Measurements from ENCODE around the gene USF2.

USF2 gene

DNA sequence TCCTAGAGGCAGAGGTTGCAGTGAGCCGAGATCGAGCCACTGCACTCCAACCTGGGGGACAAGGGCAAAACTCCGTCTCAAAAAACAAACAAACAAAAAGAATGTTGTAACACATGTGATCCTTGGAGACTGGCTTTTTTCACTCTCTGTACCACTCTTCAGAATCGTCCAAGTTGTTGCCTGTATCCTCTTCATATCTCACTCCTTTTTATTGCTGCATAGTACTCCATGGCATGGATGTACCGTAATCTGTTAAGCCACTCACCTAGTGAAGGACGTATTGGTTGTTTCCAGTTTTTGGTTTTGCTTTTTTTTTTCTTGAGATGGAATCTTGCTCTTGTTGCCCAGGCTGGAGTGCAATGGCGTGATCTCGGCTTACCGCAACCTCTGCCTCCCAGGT, 53.3 kb downstream of the USF2 start:
- ATAC-seq = no peak

DNA sequence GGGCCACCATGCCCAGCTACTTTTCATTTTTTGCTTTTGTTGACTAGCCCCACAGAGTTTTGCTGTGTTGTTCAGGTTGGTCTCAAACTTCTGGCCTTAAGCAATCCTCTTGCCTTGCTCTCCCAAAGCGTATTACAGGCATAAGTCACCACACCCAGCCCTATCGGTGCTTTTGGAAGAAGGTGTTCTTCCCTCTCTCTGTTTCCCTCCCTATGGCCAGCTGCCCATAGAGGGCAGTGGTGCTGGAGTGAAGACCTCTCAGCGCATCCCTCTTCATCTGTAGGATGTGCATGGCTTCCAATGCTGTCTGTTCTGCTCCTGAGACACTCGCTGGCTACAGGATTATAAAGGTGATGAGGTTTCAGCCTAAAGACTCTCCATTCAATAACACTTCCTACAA, 58.9 kb downstream of the USF2 start:
- no peak for ATAC-seq

DNA sequence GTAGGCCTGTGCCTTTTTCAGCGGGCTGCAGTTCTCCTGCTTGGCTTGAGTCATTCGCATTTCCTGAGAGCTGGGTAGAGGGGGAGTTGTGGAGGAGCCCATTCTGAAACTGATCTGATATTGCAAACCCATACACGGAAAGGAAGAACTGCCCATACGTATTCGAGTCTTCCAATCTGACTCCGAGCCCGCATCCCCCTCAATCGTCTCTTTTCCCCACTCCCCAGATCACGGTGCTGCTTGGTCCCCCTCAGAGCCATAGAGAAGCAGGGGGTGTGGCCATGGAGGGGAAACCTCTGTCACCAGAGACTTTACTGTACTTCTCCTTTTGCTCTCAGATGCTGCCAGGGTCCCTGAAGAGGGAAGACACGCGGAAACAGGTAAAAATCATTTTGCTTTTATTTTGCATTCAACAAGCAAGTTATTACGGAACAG, 60.1 kb downstream of the USF2 start, which contains the start of gene CD22:
CD22 (plus strand) TSS at position 337 of the 435 bp plus-strand sequence. CDS start 2,854 bp downstream, outside the sequence.
- ATAC-seq = peak in 1 of 2 donors; percentile 49

DNA sequence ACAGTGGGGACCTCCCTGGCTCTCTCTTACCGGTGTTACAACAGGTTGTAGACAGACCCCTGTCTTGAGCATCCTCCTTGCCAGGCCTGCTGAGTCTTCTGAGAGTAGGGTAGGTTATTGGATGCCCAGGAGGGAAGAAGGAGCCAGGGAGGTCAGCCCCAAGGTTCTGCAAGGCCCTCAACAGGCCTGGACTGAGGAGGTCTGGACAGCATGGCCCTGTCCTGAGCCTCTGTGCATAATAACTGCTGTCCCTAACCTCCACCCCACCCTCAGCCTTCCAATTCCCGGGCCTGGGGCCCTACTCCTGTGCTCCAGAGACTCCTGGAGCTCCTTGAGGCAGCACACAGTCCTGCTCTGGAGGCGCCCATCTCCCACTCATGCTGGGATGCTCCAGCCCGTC, 60.6 kb downstream of the USF2 start:
- no peak for ATAC-seq
